Mesothelial cell of epicardium (in vitro differentiated cells): ENCODE results near the gene HRC. TPM values are rescaled to one million over a fixed set of nuclear protein-coding genes. Genes with fewer than 3 reads are reported as not detected.

Experiments
- DNase-seq, 2 experiments: peaks; one replicate each; pipeline ENCODE4 v3.0.0; 2021; ENCODE audit warnings: low spot score in 2 of 2; ENCODE audit not compliant: unreplicated experiment in 2 of 2
- H3K27ac Mint-ChIP-seq: 2 replicates; pipeline ENCODE4 v1.8.0; 2021; ENCODE audit warnings: mixed read lengths
- H3K27me3 Mint-ChIP-seq: 2 replicates; pipeline ENCODE4 v1.8.0; 2021; ENCODE audit warnings: low read depth, mixed read lengths
- H3K36me3 Mint-ChIP-seq: 2 replicates; pipeline ENCODE4 v1.8.0; 2021; ENCODE audit warnings: mixed read lengths
- H3K4me1 Mint-ChIP-seq: 2 replicates; pipeline ENCODE4 v1.8.0; 2021; ENCODE audit warnings: mixed read lengths
- H3K4me3 Mint-ChIP-seq: 2 replicates; pipeline ENCODE4 v1.8.0; 2021; ENCODE audit warnings: mild to moderate bottlenecking, moderate library complexity, mixed read lengths
- H3K9me3 Mint-ChIP-seq: 2 replicates; pipeline ENCODE4 v1.8.0; 2021; ENCODE audit warnings: mixed read lengths
- CTCF ChIP-seq: fragments of 200-600 bp; sonication (generic); IDR thresholded peaks from one replicate; pipeline ENCODE4 v1.5.0; 2021; ENCODE audit warnings: antibody characterized with exemption; ENCODE audit not compliant: unreplicated experiment
- total RNA-seq: library from RNA; stranded (reverse); gene quantifications from 3 replicates; pipeline ENCODE4 v1.2.1, GENCODE V29; 2021

The HRC gene
- total RNA-seq, 1 donor from 2014 or later = 14.7 TPM

GRCh38 chr19:49135686-49136085 is 19.5 kb downstream of the HRC start:
- Mint-ChIP-seq H3K27me3 (no peaks in the 10 kb centered on the region), H3K4me1 (peaks cover 10% of the 10 kb centered on the region), H3K9me3 (no peaks in the 10 kb centered on the region), H3K36me3 (peaks cover 1% of the 10 kb centered on the region), H3K4me3 (no peak overlapping the region), H3K27ac (no peak overlapping the region)
- no peak for DNase-seq
- TF ChIP-seq CTCF = no peak

GRCh38 chr19:49133621-49134454 is 21.4 kb downstream of the HRC start:
- no peak for DNase-seq
- no peak overlapping the region for H3K27ac Mint-ChIP-seq
- peak overlapping the region; percentile 33 for H3K4me3 Mint-ChIP-seq
- peaks cover 1% of the 10 kb centered on the region for H3K36me3 Mint-ChIP-seq
- no peaks in the 10 kb centered on the region for H3K9me3 Mint-ChIP-seq
- peaks cover 11% of the 10 kb centered on the region for H3K4me1 Mint-ChIP-seq
- H3K27me3 Mint-ChIP-seq = no peaks in the 10 kb centered on the region
- no peak for TF ChIP-seq CTCF

GRCh38 chr19:49132974-49133609 is 22.1 kb downstream of the HRC start:
- peaks cover 1% of the 10 kb centered on the region for H3K36me3 Mint-ChIP-seq
- no peaks in the 10 kb centered on the region for H3K9me3 Mint-ChIP-seq
- H3K4me1 Mint-ChIP-seq = peaks cover 18% of the 10 kb centered on the region
- no peak overlapping the region for H3K27ac Mint-ChIP-seq
- H3K27me3 Mint-ChIP-seq = no peaks in the 10 kb centered on the region
- DNase-seq = no peak
- peak overlapping the region; percentile 33 for H3K4me3 Mint-ChIP-seq
- no peak for TF ChIP-seq CTCF

- peaks cover 19% of the 10 kb centered on the region for H3K4me1 Mint-ChIP-seq
- H3K36me3 Mint-ChIP-seq = peaks cover 1% of the 10 kb centered on the region
- H3K4me3 Mint-ChIP-seq = no peak overlapping the region
- no peak for DNase-seq
- H3K9me3 Mint-ChIP-seq = no peaks in the 10 kb centered on the region
- no peak overlapping the region for H3K27ac Mint-ChIP-seq
- no peak for TF ChIP-seq CTCF
- peaks cover 4% of the 10 kb centered on the region for H3K27me3 Mint-ChIP-seq
Observed at GRCh38 chr19:49130325-49130724, 24.9 kb downstream of the HRC start.

GRCh38 chr19:49129238-49129583 is 26.0 kb downstream of the HRC start:
- H3K27ac Mint-ChIP-seq = no peak overlapping the region
- no peaks in the 10 kb centered on the region for H3K9me3 Mint-ChIP-seq
- peaks cover 8% of the 10 kb centered on the region for H3K27me3 Mint-ChIP-seq
- no peak overlapping the region for H3K4me3 Mint-ChIP-seq
- H3K36me3 Mint-ChIP-seq = no peaks in the 10 kb centered on the region
- H3K4me1 Mint-ChIP-seq = peaks cover 19% of the 10 kb centered on the region
- no peak for TF ChIP-seq CTCF
- no peak for DNase-seq
